DND-41 (cell line): ENCODE results near the gene TMEM164.

Experiments used
- ATAC-seq: fragments of 200-7000 bp; cut with Tn5 transposase; 3 replicates; pipeline ENCODE4 v1.9.1; 2021; ENCODE audit warnings: low read depth; ENCODE audit not compliant: insufficient read depth
- DNase-seq: peaks from one replicate; pipeline ENCODE4 v3.0.0-alpha.2; 2020
- H2AFZ ChIP-seq: 2 replicates; pipeline ENCODE4 v1.6.0; 2012; ENCODE audit warnings: low read depth, low read length
- H3K27ac ChIP-seq: 2 replicates; pipeline ENCODE4 v1.5.1; 2012; ENCODE audit warnings: low read length, inconsistent platforms
- H3K27me3 ChIP-seq: fragments of 200-600 bp; sonication (generic); 2 replicates; pipeline ENCODE4 v1.6.0; 2012; ENCODE audit warnings: low read length, mild to moderate bottlenecking, inconsistent platforms; ENCODE audit not compliant: insufficient read depth, poor library complexity
- H3K36me3 ChIP-seq: 2 replicates; pipeline ENCODE4 v1.5.1; 2012; ENCODE audit warnings: low read length, inconsistent platforms; ENCODE audit not compliant: insufficient read depth
- H3K4me1 ChIP-seq: 2 replicates; pipeline ENCODE4 v1.5.1; 2012; ENCODE audit warnings: mild to moderate bottlenecking, low read length; ENCODE audit not compliant: insufficient read depth
- H3K4me2 ChIP-seq: 2 replicates; pipeline ENCODE4 v1.6.0; 2012; ENCODE audit warnings: mild to moderate bottlenecking, moderate library complexity, low read length, inconsistent platforms; ENCODE audit not compliant: insufficient read depth
- H3K4me3 ChIP-seq, 2 experiments: fragments of 200-600 bp in 1 of 2; shearing (Covaris generic) in 1 of 2; 2 replicates each; pipeline ENCODE4 v1.5.1; 2012 to 2016; ENCODE audit warnings: inconsistent platforms in 2 of 2, low read length in 2 of 2, mild to moderate bottlenecking in 2 of 2, low read depth in 1 of 2, moderate library complexity in 1 of 2
- H3K79me2 ChIP-seq: 2 replicates; pipeline ENCODE4 v1.6.0; 2012; ENCODE audit warnings: low read length, inconsistent platforms; ENCODE audit not compliant: insufficient read depth
- H3K9ac ChIP-seq: 2 replicates; pipeline ENCODE4 v1.6.0; 2012; ENCODE audit warnings: low read depth, mild to moderate bottlenecking, inconsistent platforms, low read length, moderate library complexity
- H3K9me3 ChIP-seq: 2 replicates; pipeline ENCODE4 v1.5.1; 2012; ENCODE audit warnings: low read length, moderate library complexity, mild to moderate bottlenecking, inconsistent platforms; ENCODE audit not compliant: insufficient read depth, severe bottlenecking
- H4K20me1 ChIP-seq: 2 replicates; pipeline ENCODE4 v1.6.0; 2012; ENCODE audit warnings: low read length; ENCODE audit not compliant: insufficient read depth
- EZH2 ChIP-seq: IDR thresholded peaks from 3 replicates; pipeline ENCODE4 v1.6.1; 2012; ENCODE audit warnings: borderline replicate concordance, low read depth, mild to moderate bottlenecking, moderate library complexity, low read length, inconsistent platforms; ENCODE audit not compliant: severe bottlenecking
- TF ChIP-seq, protein P1 (sequence below): IDR thresholded peaks from 2 replicates; pipeline ENCODE4 v1.5.1; 2012; ENCODE audit warnings: borderline replicate concordance, low read length, moderate library complexity, mild to moderate bottlenecking; ENCODE audit not compliant: poor library complexity, severe bottlenecking; ENCODE audit errors: extremely low read depth

Gene TMEM164

DNA sequence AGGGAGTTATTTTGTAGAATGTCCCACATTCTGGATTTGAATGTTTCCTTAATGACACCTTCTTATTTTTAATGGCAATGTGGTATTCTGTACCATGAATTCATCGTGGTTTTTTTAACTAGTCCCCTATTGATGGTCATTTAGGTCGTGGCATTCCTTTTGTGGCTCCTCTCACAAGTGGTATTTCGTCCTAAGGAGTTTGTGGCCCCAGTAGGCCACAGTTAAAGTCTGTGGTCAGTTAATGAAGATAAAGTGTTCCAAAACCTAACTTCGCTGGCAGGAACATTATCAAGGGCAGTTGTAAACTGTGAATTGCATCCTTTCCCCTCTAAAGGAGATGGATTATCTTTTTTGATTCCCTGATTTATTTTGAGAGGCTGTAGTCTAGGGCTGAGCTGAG is 133.2 kb downstream of the TMEM164 start:
- TF ChIP-seq EZH2, result no peak
- TF ChIP-seq, protein P1, sequence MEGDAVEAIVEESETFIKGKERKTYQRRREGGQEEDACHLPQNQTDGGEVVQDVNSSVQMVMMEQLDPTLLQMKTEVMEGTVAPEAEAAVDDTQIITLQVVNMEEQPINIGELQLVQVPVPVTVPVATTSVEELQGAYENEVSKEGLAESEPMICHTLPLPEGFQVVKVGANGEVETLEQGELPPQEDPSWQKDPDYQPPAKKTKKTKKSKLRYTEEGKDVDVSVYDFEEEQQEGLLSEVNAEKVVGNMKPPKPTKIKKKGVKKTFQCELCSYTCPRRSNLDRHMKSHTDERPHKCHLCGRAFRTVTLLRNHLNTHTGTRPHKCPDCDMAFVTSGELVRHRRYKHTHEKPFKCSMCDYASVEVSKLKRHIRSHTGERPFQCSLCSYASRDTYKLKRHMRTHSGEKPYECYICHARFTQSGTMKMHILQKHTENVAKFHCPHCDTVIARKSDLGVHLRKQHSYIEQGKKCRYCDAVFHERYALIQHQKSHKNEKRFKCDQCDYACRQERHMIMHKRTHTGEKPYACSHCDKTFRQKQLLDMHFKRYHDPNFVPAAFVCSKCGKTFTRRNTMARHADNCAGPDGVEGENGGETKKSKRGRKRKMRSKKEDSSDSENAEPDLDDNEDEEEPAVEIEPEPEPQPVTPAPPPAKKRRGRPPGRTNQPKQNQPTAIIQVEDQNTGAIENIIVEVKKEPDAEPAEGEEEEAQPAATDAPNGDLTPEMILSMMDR, result no peak
- Histone ChIP-seq H4K20me1 (no peaks in the 10 kb centered on the region), H3K79me2 (no peaks in the 10 kb centered on the region), H3K4me1 (no peaks in the 10 kb centered on the region), H3K4me2 (no peak overlapping the region), H3K27ac (no peak overlapping the region), H3K9ac (no peak overlapping the region), H3K9me3 (no peaks in the 10 kb centered on the region), H3K4me3 (no peak overlapping the region), H3K27me3 (no peaks in the 10 kb centered on the region), H3K36me3 (no peaks in the 10 kb centered on the region), H2AFZ (no peak overlapping the region)
- no peak for DNase-seq
- no peak for ATAC-seq

DNA sequence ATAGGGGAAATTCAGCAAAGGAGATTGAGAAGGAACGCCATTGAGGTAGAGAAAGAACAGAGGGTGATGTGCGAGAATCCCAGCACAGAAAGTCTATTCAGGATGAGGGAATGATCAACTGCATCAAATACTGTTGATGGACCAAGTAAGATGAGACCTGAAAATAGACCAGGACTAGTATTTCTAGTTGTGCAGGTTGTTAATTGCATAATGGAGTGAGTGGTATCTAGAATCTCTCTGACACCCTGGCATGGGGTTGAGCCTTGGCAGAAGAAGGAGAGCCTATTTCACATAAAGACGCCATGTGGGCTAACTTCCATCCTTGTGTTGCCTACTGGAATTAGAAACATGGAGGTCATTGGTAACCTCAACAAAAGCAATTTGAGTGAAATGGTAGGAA is 135.6 kb downstream of the TMEM164 start:
- H3K27ac ChIP-seq, result no peak overlapping the region
- H3K4me2 ChIP-seq, result no peak overlapping the region
- no peak overlapping the region for H3K4me3 ChIP-seq
- no peaks in the 10 kb centered on the region for H3K36me3 ChIP-seq
- H3K9ac ChIP-seq, result no peak overlapping the region
- no peaks in the 10 kb centered on the region for H3K27me3 ChIP-seq
- H3K79me2 ChIP-seq, result no peaks in the 10 kb centered on the region
- H2AFZ ChIP-seq, result no peak overlapping the region
- DNase-seq, result no peak
- TF ChIP-seq EZH2, result no peak
- H3K4me1 ChIP-seq, result no peaks in the 10 kb centered on the region
- H3K9me3 ChIP-seq, result no peaks in the 10 kb centered on the region
- ATAC-seq, result no peak
- no peaks in the 10 kb centered on the region for H4K20me1 ChIP-seq

DNA sequence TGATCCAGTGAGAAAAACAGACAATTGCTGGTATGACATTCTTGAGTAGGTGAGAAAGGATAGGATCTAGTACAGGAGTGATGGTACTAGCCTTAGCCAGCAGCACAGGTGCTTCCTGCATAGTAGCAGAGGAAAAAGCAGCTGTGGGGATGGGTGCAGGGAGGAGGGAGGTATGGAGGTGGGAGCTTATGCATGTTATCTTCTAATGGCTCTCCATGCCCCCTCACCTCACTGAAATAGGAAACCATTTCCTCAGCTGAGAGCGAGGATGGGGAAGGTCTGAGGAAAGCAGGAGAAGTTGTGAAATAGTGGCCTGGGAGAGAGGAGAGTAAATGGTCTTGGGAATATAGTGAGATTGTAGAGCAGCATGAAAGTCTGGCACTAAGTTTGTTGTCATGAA is 136.3 kb downstream of the TMEM164 start:
- Histone ChIP-seq H3K9me3 (no peaks in the 10 kb centered on the region), H3K4me3 (no peak overlapping the region)

DNA sequence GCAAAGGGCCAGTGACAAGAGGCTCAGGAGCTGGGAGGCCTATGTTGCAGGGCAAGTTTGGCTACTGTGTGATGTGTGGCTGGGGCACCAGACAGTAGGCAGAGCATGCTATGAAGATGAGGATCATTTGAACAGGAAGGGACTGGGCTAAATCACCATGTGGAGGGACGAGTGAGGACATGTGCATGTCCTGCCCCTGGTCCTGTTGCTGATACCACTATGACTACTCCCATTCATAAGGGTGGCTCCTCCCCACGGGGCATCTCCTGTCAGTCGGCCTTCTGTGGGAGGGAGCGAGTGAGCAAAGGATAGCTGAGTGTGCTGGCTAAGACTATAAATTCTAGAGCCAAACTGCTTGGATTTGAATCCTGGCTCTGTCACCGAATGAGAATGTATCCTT is 139.2 kb downstream of the TMEM164 start:
- TF ChIP-seq EZH2, result no peak
- TF ChIP-seq, protein P1, result no peak
- no peak overlapping the region for H3K4me2 ChIP-seq
- DNase-seq (no peak), ATAC-seq (no peak)
- no peaks in the 10 kb centered on the region for H3K4me1 ChIP-seq
- H3K79me2 ChIP-seq, result no peaks in the 10 kb centered on the region
- no peaks in the 10 kb centered on the region for H4K20me1 ChIP-seq
- H3K27ac ChIP-seq, result no peak overlapping the region
- H3K36me3 ChIP-seq, result peaks cover 3% of the 10 kb centered on the region; the same call in 1 of the 2 replicates
- no peak overlapping the region for H3K9ac ChIP-seq
- H3K27me3 ChIP-seq, result no peaks in the 10 kb centered on the region
- no peak overlapping the region for H2AFZ ChIP-seq
- H3K4me3 ChIP-seq, result no peak overlapping the region
- H3K9me3 ChIP-seq, result no peaks in the 10 kb centered on the region

More for the DNA sequence above, 136.3 kb downstream of the TMEM164 start:
- Histone ChIP-seq H3K27ac (no peak overlapping the region), H3K4me1 (no peaks in the 10 kb centered on the region), H3K4me2 (no peak overlapping the region), H4K20me1 (no peaks in the 10 kb centered on the region), H3K36me3 (no peaks in the 10 kb centered on the region), H3K9ac (no peak overlapping the region), H3K79me2 (no peaks in the 10 kb centered on the region), H3K27me3 (no peaks in the 10 kb centered on the region), H2AFZ (no peak overlapping the region)
- ATAC-seq, result no peak
- DNase-seq, result no peak
- TF ChIP-seq, protein P1, result no peak
- no peak for TF ChIP-seq EZH2
